ENCODE measurements around the gene AKAP7.

DNA sequence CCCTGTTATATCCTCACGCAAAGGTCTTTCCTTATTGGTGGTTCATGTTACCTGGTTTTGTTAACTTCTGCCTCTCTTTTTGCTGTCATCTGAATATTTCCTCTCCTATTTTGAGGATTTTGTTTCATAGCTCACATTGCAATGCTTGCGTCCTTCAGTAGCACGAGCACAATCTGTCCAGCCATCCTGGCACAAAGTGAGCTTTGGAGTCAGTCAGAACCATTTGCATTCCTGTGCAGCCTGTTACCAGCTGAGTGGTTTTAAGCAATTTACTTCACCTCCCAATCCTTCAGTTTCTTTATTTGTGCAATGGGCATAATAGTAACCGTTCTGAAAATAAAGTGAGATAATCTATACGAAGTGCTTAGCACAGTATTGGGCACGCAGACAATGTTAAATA, 42.7 kb downstream of the AKAP7 start:
- TF ChIP-seq, protein P1, sequence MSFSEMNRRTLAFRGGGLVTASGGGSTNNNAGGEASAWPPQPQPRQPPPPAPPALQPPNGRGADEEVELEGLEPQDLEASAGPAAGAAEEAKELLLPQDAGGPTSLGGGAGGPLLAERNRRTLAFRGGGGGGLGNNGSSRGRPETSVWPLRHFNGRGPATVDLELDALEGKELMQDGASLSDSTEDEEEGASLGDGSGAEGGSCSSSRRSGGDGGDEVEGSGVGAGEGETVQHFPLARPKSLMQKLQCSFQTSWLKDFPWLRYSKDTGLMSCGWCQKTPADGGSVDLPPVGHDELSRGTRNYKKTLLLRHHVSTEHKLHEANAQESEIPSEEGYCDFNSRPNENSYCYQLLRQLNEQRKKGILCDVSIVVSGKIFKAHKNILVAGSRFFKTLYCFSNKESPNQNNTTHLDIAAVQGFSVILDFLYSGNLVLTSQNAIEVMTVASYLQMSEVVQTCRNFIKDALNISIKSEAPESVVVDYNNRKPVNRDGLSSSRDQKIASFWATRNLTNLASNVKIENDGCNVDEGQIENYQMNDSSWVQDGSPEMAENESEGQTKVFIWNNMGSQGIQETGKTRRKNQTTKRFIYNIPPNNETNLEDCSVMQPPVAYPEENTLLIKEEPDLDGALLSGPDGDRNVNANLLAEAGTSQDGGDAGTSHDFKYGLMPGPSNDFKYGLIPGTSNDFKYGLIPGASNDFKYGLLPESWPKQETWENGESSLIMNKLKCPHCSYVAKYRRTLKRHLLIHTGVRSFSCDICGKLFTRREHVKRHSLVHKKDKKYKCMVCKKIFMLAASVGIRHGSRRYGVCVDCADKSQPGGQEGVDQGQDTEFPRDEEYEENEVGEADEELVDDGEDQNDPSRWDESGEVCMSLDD (tag by site-specific recombination; IDR thresholded peaks at IDR 0.05) = no peak
- no peak for TF ChIP-seq ZNF792 (tag by site-specific recombination; IDR thresholded peaks at IDR 0.05)
- TF ChIP-seq, protein P2, sequence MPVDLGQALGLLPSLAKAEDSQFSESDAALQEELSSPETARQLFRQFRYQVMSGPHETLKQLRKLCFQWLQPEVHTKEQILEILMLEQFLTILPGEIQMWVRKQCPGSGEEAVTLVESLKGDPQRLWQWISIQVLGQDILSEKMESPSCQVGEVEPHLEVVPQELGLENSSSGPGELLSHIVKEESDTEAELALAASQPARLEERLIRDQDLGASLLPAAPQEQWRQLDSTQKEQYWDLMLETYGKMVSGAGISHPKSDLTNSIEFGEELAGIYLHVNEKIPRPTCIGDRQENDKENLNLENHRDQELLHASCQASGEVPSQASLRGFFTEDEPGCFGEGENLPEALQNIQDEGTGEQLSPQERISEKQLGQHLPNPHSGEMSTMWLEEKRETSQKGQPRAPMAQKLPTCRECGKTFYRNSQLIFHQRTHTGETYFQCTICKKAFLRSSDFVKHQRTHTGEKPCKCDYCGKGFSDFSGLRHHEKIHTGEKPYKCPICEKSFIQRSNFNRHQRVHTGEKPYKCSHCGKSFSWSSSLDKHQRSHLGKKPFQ (tag by site-specific recombination; IDR thresholded peaks at IDR 0.05) = no peak
- TF ChIP-seq ZNF274 (IDR thresholded peaks at IDR 0.05; ENCODE audit: low read length) = no peak
- no peak for TF ChIP-seq ZNF274 (tag by site-specific recombination; IDR thresholded peaks at IDR 0.05; ENCODE audit: borderline replicate concordance)
- TF ChIP-seq, protein P3, sequence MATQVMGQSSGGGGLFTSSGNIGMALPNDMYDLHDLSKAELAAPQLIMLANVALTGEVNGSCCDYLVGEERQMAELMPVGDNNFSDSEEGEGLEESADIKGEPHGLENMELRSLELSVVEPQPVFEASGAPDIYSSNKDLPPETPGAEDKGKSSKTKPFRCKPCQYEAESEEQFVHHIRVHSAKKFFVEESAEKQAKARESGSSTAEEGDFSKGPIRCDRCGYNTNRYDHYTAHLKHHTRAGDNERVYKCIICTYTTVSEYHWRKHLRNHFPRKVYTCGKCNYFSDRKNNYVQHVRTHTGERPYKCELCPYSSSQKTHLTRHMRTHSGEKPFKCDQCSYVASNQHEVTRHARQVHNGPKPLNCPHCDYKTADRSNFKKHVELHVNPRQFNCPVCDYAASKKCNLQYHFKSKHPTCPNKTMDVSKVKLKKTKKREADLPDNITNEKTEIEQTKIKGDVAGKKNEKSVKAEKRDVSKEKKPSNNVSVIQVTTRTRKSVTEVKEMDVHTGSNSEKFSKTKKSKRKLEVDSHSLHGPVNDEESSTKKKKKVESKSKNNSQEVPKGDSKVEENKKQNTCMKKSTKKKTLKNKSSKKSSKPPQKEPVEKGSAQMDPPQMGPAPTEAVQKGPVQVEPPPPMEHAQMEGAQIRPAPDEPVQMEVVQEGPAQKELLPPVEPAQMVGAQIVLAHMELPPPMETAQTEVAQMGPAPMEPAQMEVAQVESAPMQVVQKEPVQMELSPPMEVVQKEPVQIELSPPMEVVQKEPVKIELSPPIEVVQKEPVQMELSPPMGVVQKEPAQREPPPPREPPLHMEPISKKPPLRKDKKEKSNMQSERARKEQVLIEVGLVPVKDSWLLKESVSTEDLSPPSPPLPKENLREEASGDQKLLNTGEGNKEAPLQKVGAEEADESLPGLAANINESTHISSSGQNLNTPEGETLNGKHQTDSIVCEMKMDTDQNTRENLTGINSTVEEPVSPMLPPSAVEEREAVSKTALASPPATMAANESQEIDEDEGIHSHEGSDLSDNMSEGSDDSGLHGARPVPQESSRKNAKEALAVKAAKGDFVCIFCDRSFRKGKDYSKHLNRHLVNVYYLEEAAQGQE (tag by site-specific recombination; IDR thresholded peaks at IDR 0.05) = no peak
- TF ChIP-seq YY1 (tag by site-specific recombination; IDR thresholded peaks at IDR 0.05) = no peak
- TF ChIP-seq ZNF394 (tag by site-specific recombination; IDR thresholded peaks at IDR 0.05; ENCODE audit: borderline replicate concordance) = no peak
- TF ChIP-seq, protein P4, sequence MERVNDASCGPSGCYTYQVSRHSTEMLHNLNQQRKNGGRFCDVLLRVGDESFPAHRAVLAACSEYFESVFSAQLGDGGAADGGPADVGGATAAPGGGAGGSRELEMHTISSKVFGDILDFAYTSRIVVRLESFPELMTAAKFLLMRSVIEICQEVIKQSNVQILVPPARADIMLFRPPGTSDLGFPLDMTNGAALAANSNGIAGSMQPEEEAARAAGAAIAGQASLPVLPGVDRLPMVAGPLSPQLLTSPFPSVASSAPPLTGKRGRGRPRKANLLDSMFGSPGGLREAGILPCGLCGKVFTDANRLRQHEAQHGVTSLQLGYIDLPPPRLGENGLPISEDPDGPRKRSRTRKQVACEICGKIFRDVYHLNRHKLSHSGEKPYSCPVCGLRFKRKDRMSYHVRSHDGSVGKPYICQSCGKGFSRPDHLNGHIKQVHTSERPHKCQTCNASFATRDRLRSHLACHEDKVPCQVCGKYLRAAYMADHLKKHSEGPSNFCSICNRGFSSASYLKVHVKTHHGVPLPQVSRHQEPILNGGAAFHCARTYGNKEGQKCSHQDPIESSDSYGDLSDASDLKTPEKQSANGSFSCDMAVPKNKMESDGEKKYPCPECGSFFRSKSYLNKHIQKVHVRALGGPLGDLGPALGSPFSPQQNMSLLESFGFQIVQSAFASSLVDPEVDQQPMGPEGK (tag by site-specific recombination; IDR thresholded peaks at IDR 0.05) = no peak
- TF ChIP-seq, protein P5, sequence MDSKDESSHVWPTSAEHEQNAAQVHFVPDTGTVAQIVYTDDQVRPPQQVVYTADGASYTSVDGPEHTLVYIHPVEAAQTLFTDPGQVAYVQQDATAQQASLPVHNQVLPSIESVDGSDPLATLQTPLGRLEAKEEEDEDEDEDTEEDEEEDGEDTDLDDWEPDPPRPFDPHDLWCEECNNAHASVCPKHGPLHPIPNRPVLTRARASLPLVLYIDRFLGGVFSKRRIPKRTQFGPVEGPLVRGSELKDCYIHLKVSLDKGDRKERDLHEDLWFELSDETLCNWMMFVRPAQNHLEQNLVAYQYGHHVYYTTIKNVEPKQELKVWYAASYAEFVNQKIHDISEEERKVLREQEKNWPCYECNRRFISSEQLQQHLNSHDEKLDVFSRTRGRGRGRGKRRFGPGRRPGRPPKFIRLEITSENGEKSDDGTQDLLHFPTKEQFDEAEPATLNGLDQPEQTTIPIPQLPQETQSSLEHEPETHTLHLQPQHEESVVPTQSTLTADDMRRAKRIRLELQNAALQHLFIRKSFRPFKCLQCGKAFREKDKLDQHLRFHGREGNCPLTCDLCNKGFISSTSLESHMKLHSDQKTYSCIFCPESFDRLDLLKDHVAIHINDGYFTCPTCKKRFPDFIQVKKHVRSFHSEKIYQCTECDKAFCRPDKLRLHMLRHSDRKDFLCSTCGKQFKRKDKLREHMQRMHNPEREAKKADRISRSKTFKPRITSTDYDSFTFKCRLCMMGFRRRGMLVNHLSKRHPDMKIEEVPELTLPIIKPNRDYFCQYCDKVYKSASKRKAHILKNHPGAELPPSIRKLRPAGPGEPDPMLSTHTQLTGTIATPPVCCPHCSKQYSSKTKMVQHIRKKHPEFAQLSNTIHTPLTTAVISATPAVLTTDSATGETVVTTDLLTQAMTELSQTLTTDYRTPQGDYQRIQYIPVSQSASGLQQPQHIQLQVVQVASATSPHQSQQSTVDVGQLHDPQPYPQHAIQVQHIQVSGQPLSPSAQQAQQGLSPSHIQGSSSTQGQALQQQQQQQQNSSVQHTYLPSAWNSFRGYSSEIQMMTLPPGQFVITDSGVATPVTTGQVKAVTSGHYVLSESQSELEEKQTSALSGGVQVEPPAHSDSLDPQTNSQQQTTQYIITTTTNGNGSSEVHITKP (tag by site-specific recombination; IDR thresholded peaks at IDR 0.05) = no peak
- no peak for TF ChIP-seq KLF9 (tag by site-specific recombination; IDR thresholded peaks at IDR 0.05; ENCODE audit: low read depth)
